NB4 (cell line): Measurements from ENCODE around the gene C14orf93.

Experiments used
- DNase-seq: peaks from one replicate; pipeline ENCODE4 v3.0.0; 2010; ENCODE audit warnings: low read depth
- H3K4me3 ChIP-seq: one replicate; pipeline ENCODE4 v1.5.1; 2011; ENCODE audit warnings: mild to moderate bottlenecking, low read depth, low read length, moderate library complexity
- CTCF ChIP-seq: IDR thresholded peaks from one replicate; pipeline ENCODE4 v1.5.1; 2012; ENCODE audit warnings: low read depth, low read length
- MAX ChIP-seq: IDR thresholded peaks from 2 replicates; pipeline ENCODE4 v1.6.1; 2011; ENCODE audit warnings: low read depth, low read length
- MYC ChIP-seq: IDR thresholded peaks from 2 replicates; pipeline ENCODE4 v1.6.1; 2011; ENCODE audit warnings: low read depth, low read length
- POLR2A ChIP-seq: IDR thresholded peaks from 2 replicates; pipeline ENCODE4 v1.6.1; 2011; ENCODE audit warnings: mild to moderate bottlenecking; ENCODE audit not compliant: insufficient read length; ENCODE audit errors: extremely low read depth

Gene C14orf93

GRCh38 chr14:22984959-22985658 is 24.8 kb downstream of the C14orf93 start:
- no peak for DNase-seq
- H3K4me3 ChIP-seq: no peak overlapping the region
- no peak for TF ChIP-seq MAX
- no peak for TF ChIP-seq CTCF
- TF ChIP-seq POLR2A: no peak
- no peak for TF ChIP-seq MYC

GRCh38 chr14:22982477-22983245 is 27.3 kb downstream of the C14orf93 start, which contains the start of gene AJUBA:
Gene AJUBA, minus strand, starts transcription at chr14:22982551. Its CDS starts 285 bp downstream, at chr14:22982266.
- peak; percentile 92 for DNase-seq
- TF ChIP-seq MYC (peak; percentile 37), MAX (peak; percentile 32; the same call in 1 of the 2 replicates), POLR2A (peak; percentile 38), CTCF (no peak)
- H3K4me3 ChIP-seq: peak within 1 kb of the TSS; percentile 68

- DNase-seq: no peak
- H3K4me3 ChIP-seq: peak overlapping the region; percentile 68
- TF ChIP-seq POLR2A: no peak
- TF ChIP-seq MYC: no peak
- TF ChIP-seq CTCF: no peak
- no peak for TF ChIP-seq MAX
Measured at GRCh38 chr14:22981876-22982476, 28.0 kb downstream of the C14orf93 start.

GRCh38 chr14:22981090-22981875 is 28.7 kb downstream of the C14orf93 start:
- no peak for TF ChIP-seq POLR2A
- TF ChIP-seq MYC: no peak
- no peak for TF ChIP-seq MAX
- TF ChIP-seq CTCF: no peak
- no peak for DNase-seq
- H3K4me3 ChIP-seq: no peak overlapping the region

- TF ChIP-seq CTCF (no peak), POLR2A (no peak), MYC (no peak), MAX (no peak)
- no peak for DNase-seq
- no peak overlapping the region for H3K4me3 ChIP-seq
Measured at GRCh38 chr14:22980672-22981089, 29.3 kb downstream of the C14orf93 start.
